Measurements from ENCODE around the gene CWC15.
"Not testable (repeated sequence)": the region's sequence is repeated elsewhere in the genome, so short reads cannot be mapped to it uniquely, and the experiment has no call there.

CWC15 gene

GRCh38 chr11:94920311-94920710 is 53.0 kb downstream of the CWC15 start:
- Mint-ChIP-seq H3K4me3 (no peak overlapping the region), H3K36me3 (ENCODE audit: low read depth) (peaks cover 7% of the 10 kb centered on the region), H3K27ac (no peak overlapping the region), H3K4me1 (ENCODE audit: low read depth) (peaks cover 13% of the 10 kb centered on the region), H3K27me3 (ENCODE audit: low read depth) (peaks cover 3% of the 10 kb centered on the region), H3K9me3 (peaks cover 7% of the 10 kb centered on the region)
- no peak for DNase-seq (ENCODE audit: low spot score)

- H3K4me3 Mint-ChIP-seq; H3K9me3 Mint-ChIP-seq; H3K4me1 Mint-ChIP-seq (ENCODE audit: low read depth); H3K36me3 Mint-ChIP-seq (ENCODE audit: low read depth); H3K27me3 Mint-ChIP-seq (ENCODE audit: low read depth); DNase-seq (ENCODE audit: low spot score); H3K27ac Mint-ChIP-seq: not testable (repeated sequence)
Observed at GRCh38 chr11:94913718-94914394, 59.5 kb downstream of the CWC15 start.

GRCh38 chr11:94912806-94913205 is 60.5 kb downstream of the CWC15 start:
- no peaks in the 10 kb centered on the region for H3K9me3 Mint-ChIP-seq
- no peak overlapping the region for H3K27ac Mint-ChIP-seq
- peaks cover 5% of the 10 kb centered on the region for H3K27me3 Mint-ChIP-seq (ENCODE audit: low read depth)
- H3K36me3 Mint-ChIP-seq (ENCODE audit: low read depth) = no peaks in the 10 kb centered on the region
- no peaks in the 10 kb centered on the region for H3K4me1 Mint-ChIP-seq (ENCODE audit: low read depth)
- no peak for DNase-seq (ENCODE audit: low spot score)
- no peak overlapping the region for H3K4me3 Mint-ChIP-seq

All from T-helper 2 cell treated with Interferon-gamma antibody and Interleukin-4, amounts not matched to agents 5 μg/mL and 100 μg/mL, for 36 hours (primary cell).